CD14-positive monocyte (primary cell): ENCODE results near the gene PATJ. TPM values are rescaled to one million over a fixed set of nuclear protein-coding genes. Genes with fewer than 3 reads are reported as not detected.
A peak's percentile ranks its signal among the peaks of the same experiment; 100 is the strongest.

Source experiments
- DNase-seq, 3 donors: peaks; one replicate each; pipeline ENCODE4 v3.0.0-alpha.2; 2011 to 2022
- H2AFZ ChIP-seq: 2 replicates; pipeline ENCODE4 v1.6.0; 2012; ENCODE audit warnings: mild to moderate bottlenecking, low read depth, low read length, inconsistent platforms; ENCODE audit not compliant: insufficient read depth, poor library complexity, severe bottlenecking
- H3K27ac ChIP-seq, 2 donors: 1 replicate in 1 of 2; 2 replicates in 1 of 2; pipeline ENCODE4 v1.5.1; 2012 to 2013; ENCODE audit warnings: low read length in 2 of 2, control low read depth in 1 of 2, inconsistent platforms in 1 of 2, low read depth in 1 of 2, mild to moderate bottlenecking in 1 of 2
- H3K27me3 ChIP-seq, 2 donors: one replicate each; pipeline versions ENCODE4 v1.6.0 to v1.6.1; 2011 to 2013; ENCODE audit warnings: low read length in 2 of 2; ENCODE audit not compliant: control insufficient read depth in 2 of 2, insufficient read depth in 2 of 2
- H3K36me3 ChIP-seq, 2 donors: replicated peaks in 1 of 2; 1 replicate in 1 of 2; 2 replicates in 1 of 2; pipeline versions ENCODE4 v1.5.1 to v1.6.1; 2012 to 2013; ENCODE audit warnings: low read length in 2 of 2, control low read depth in 1 of 2, inconsistent platforms in 1 of 2, mild to moderate bottlenecking in 1 of 2; ENCODE audit not compliant: insufficient read depth in 2 of 2, control insufficient read depth in 1 of 2
- H3K4me1 ChIP-seq, 2 donors: 1 replicate in 1 of 2; 2 replicates in 1 of 2; pipeline versions ENCODE4 v1.5.1 to v1.6.1; 2012 to 2013; ENCODE audit warnings: low read length in 2 of 2, control low read depth in 1 of 2, inconsistent platforms in 1 of 2, mild to moderate bottlenecking in 1 of 2, moderate library complexity in 1 of 2; ENCODE audit not compliant: insufficient read depth in 2 of 2, control insufficient read depth in 1 of 2
- H3K4me2 ChIP-seq: replicated peaks from 2 replicates; pipeline ENCODE3; 2012; ENCODE audit warnings: low read length, moderate library complexity, mild to moderate bottlenecking; ENCODE audit not compliant: poor library complexity, severe bottlenecking; ENCODE audit errors: extremely low read depth
- H3K4me3 ChIP-seq, 3 experiments: fragments of 200-600 bp in 1 of 3; sonication (generic) in 1 of 3; replicated peaks in 1 of 3; 1 replicate in 2 of 3; 2 replicates in 1 of 3; pipeline ENCODE4 v1.5.1; 2011 to 2013; ENCODE audit warnings: low read length in 3 of 3, mild to moderate bottlenecking in 3 of 3, control low read depth in 2 of 3, low read depth in 2 of 3, inconsistent platforms in 1 of 3, moderate library complexity in 1 of 3
- H3K79me2 ChIP-seq: 2 replicates; pipeline ENCODE4 v1.6.0; 2012; ENCODE audit warnings: mild to moderate bottlenecking, control low read depth, inconsistent platforms, low read length, moderate library complexity; ENCODE audit not compliant: insufficient read depth
- H3K9ac ChIP-seq: 2 replicates; pipeline ENCODE4 v1.6.0; 2017; ENCODE audit warnings: low read length, mild to moderate bottlenecking; ENCODE audit not compliant: insufficient read depth, poor library complexity, severe bottlenecking
- H3K9me3 ChIP-seq, 2 donors: replicated peaks in 1 of 2; 1 replicate in 1 of 2; 2 replicates in 1 of 2; pipeline versions ENCODE4 v1.5.1 to v1.6.1; 2012 to 2013; ENCODE audit warnings: low read length in 2 of 2, control low read depth in 1 of 2; ENCODE audit not compliant: control insufficient read depth in 1 of 2, insufficient read depth in 1 of 2
- H4K20me1 ChIP-seq: 2 replicates; pipeline ENCODE4 v1.6.0; 2012; ENCODE audit warnings: mild to moderate bottlenecking, low read length, control low read depth, moderate library complexity; ENCODE audit not compliant: insufficient read depth
- H3K27ac Mint-ChIP-seq, 7 donors: one replicate each; pipeline ENCODE4 v1.8.0; 2020; ENCODE audit warnings: mild to moderate bottlenecking in 7 of 7, mixed read lengths in 7 of 7, moderate library complexity in 6 of 7, inconsistent platforms in 2 of 7
- H3K27me3 Mint-ChIP-seq, 3 donors: one replicate each; pipeline ENCODE4 v1.8.0; 2021 to 2022; ENCODE audit warnings: low read depth in 3 of 3, mild to moderate bottlenecking in 3 of 3, mixed read lengths in 3 of 3, moderate library complexity in 3 of 3, inconsistent platforms in 1 of 3
- H3K36me3 Mint-ChIP-seq, 2 donors: one replicate each; pipeline ENCODE4 v1.8.0; 2020; ENCODE audit warnings: mixed read lengths in 2 of 2, inconsistent platforms in 1 of 2, mild to moderate bottlenecking in 1 of 2
- H3K4me1 Mint-ChIP-seq: one replicate; pipeline ENCODE4 v1.8.0; 2020; ENCODE audit warnings: mild to moderate bottlenecking, mixed read lengths
- H3K4me3 Mint-ChIP-seq, 2 donors: one replicate each; pipeline ENCODE4 v1.8.0; 2020; ENCODE audit warnings: mild to moderate bottlenecking in 2 of 2, mixed read lengths in 2 of 2, moderate library complexity in 1 of 2
- H3K9me3 Mint-ChIP-seq, 7 donors: one replicate each; pipeline ENCODE4 v1.8.0; 2020 to 2022; ENCODE audit warnings: mixed read lengths in 7 of 7, mild to moderate bottlenecking in 6 of 7, moderate library complexity in 6 of 7, inconsistent platforms in 2 of 7
- WGBS: methylation state at CpG from one replicate; pipeline ENCODE4 v1.1.5; 2013; ENCODE audit warnings: missing lambda C conversion rate; ENCODE audit not compliant: insufficient coverage; 5-methylcytosine and 5-hydroxymethylcytosine counted together
- intact Hi-C, 2 donors: fragments of 100-400 bp; cut with micrococcal nuclease; formaldehyde crosslinking; loops; one replicate each; pipeline versions ENCODE4 v1.15.0 to v1.15.1; 2023
- polyA plus RNA-seq, 3 donors: library from polyadenylated mRNA; depleted of rRNA in 1 of 3; unstranded in 2 of 3; stranded (reverse) in 1 of 3; fragments of 300-500 nt in 2 of 3; fragments of >200 nt in 1 of 3; fragmentation: Illumina TruSeq in 2 of 3; gene quantifications; 1 replicate in 2 of 3; 2 replicates in 1 of 3; pipeline ENCODE4 v1.2.3, GENCODE V29; 2012 to 2021
- TF ChIP-seq, protein P1 (sequence below): fragments of 200-600 bp; IDR thresholded peaks from one replicate; pipeline ENCODE4 v1.8.0; 2022; ENCODE audit warnings: antibody characterized with exemption, mild to moderate bottlenecking

PATJ gene
- polyA plus RNA-seq, 3 donors = 0.01 to 0.23 TPM; not detected in 1

- intact Hi-C loops = no loop called here
- Histone ChIP-seq H4K20me1 (no peaks in the 10 kb centered on the region), H3K36me3 (no peaks in the 10 kb centered on the region), H3K4me1 (peaks cover 0 to 7% of the 10 kb centered on the region in 2 donors), H3K9me3 (no peaks in the 10 kb centered on the region), H3K27ac (no peak overlapping the region), H3K4me2 (no peak overlapping the region), H3K27me3 (no peaks in the 10 kb centered on the region), H3K79me2 (no peaks in the 10 kb centered on the region), H3K4me3 (no peak overlapping the region), H3K9ac (no peak overlapping the region), H2AFZ (no peak overlapping the region)
- no peak overlapping the region for H3K4me3 Mint-ChIP-seq
- no peaks in the 10 kb centered on the region for H3K36me3 Mint-ChIP-seq
- peaks cover 0 to 5% (median 0%) of the 10 kb centered on the region in 7 donors for H3K9me3 Mint-ChIP-seq
- WGBS = no CpG with 5 or more reads among the region's 1 CpG
- H3K4me1 Mint-ChIP-seq = peaks cover 14% of the 10 kb centered on the region
- H3K27me3 Mint-ChIP-seq = peaks cover 0 to 8% (median 0%) of the 10 kb centered on the region in 3 donors
- no peak for DNase-seq
- no peak overlapping the region for H3K27ac Mint-ChIP-seq
- TF ChIP-seq, protein P1, sequence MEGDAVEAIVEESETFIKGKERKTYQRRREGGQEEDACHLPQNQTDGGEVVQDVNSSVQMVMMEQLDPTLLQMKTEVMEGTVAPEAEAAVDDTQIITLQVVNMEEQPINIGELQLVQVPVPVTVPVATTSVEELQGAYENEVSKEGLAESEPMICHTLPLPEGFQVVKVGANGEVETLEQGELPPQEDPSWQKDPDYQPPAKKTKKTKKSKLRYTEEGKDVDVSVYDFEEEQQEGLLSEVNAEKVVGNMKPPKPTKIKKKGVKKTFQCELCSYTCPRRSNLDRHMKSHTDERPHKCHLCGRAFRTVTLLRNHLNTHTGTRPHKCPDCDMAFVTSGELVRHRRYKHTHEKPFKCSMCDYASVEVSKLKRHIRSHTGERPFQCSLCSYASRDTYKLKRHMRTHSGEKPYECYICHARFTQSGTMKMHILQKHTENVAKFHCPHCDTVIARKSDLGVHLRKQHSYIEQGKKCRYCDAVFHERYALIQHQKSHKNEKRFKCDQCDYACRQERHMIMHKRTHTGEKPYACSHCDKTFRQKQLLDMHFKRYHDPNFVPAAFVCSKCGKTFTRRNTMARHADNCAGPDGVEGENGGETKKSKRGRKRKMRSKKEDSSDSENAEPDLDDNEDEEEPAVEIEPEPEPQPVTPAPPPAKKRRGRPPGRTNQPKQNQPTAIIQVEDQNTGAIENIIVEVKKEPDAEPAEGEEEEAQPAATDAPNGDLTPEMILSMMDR = no peak
These were observed 478.9 kb downstream of the PATJ start for GRCh38 chr1:62221171-62221570.

DNA sequence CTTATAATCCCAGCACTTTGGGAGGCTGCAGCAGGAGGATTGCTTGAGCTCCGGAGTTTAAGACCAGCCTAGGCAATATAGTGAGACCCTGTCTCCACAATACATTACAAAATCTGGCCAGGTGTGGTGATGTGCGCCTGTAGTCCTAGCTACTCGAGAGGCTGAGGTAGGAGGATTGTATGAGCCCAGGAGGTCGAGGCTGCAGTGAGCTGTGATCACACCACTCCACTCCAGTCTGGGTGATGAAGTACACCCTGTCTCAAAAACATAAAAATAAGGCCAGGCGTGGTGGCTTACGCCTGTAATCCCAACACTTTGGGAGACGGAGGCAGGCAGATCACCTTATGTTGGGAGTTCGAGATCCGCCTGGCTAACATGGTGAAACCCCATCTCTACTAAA lies 480.0 kb downstream of the PATJ start:
- Mint-ChIP-seq H3K4me3 (no peak overlapping the region), H3K36me3 (no peaks in the 10 kb centered on the region), H3K27ac (peak overlapping the region in 1 of 7 donors; percentile 68), H3K4me1 (peaks cover 14% of the 10 kb centered on the region), H3K27me3 (peaks cover 0 to 8% (median 0%) of the 10 kb centered on the region in 3 donors), H3K9me3 (peaks cover 0 to 2% (median 0%) of the 10 kb centered on the region in 7 donors)
- no peaks in the 10 kb centered on the region for H3K79me2 ChIP-seq
- H2AFZ ChIP-seq = no peak overlapping the region
- intact Hi-C loops = no loop called here
- peaks cover 0 to 7% of the 10 kb centered on the region in 2 donors for H3K4me1 ChIP-seq
- no peaks in the 10 kb centered on the region for H3K9me3 ChIP-seq
- TF ChIP-seq, protein P1 = no peak
- no peak overlapping the region for H3K4me3 ChIP-seq
- no peak overlapping the region for H3K27ac ChIP-seq
- DNase-seq = no peak
- WGBS = 90% methylated on average over 3 of the region's 9 CpGs
- H4K20me1 ChIP-seq = no peaks in the 10 kb centered on the region
- H3K9ac ChIP-seq = no peak overlapping the region
- H3K27me3 ChIP-seq = no peaks in the 10 kb centered on the region
- no peak overlapping the region for H3K4me2 ChIP-seq
- no peaks in the 10 kb centered on the region for H3K36me3 ChIP-seq
